PC-9 (cell line): Measurements from ENCODE around the gene C1orf21. TPM values are rescaled to one million over a fixed set of nuclear protein-coding genes. Genes with fewer than 3 reads are reported as not detected.
A peak's percentile ranks its signal among the peaks of the same experiment; 100 is the strongest.

Source experiments
- BruUV-seq: library from RNA; stranded (reverse); fragments of 400-500 nt; replicated peaks from 2 replicates; lab custom pipeline; 2021; lab: Mats Ljungman, UMichigan
- CTCF ChIA-PET: fragments of 300-600 bp; sonication (Branson Sonifier 250); formaldehyde crosslinking; loops from one replicate; lab custom pipeline; 2022; ENCODE audit warnings: antibody characterized with exemption; lab: Charles Lee
- POLR2A ChIA-PET: fragments of 300-600 bp; sonication (Branson Sonifier 250); formaldehyde crosslinking; loops from one replicate; lab custom pipeline; 2022; ENCODE audit warnings: antibody characterized with exemption; ENCODE audit not compliant: unreplicated experiment; lab: Charles Lee
- DNase-seq, 2 experiments: peaks; one replicate each; pipeline versions ENCODE4 v3.0.0 to v3.0.0-alpha.2; 2015 to 2022; ENCODE audit warnings: mixed read lengths in 1 of 2
- H2AFZ ChIP-seq: fragments of 200-600 bp; sonication (generic); 2 replicates; pipeline ENCODE4 v1.8.1; 2017; ENCODE audit warnings: antibody characterized with exemption
- H3F3A ChIP-seq: fragments of 200-600 bp; sonication (generic); 2 replicates; pipeline ENCODE4 v1.8.1; 2017; ENCODE audit warnings: antibody characterized with exemption, mild to moderate bottlenecking, low read depth; ENCODE audit not compliant: insufficient read depth
- H3K27ac ChIP-seq: fragments of 200-600 bp; sonication (generic); 2 replicates; pipeline ENCODE4 v1.6.1; 2016; ENCODE audit warnings: mixed run types
- H3K27me3 ChIP-seq: fragments of 200-600 bp; sonication (generic); 2 replicates; pipeline ENCODE4 v1.6.1; 2016; ENCODE audit warnings: low read depth, mixed run types; ENCODE audit not compliant: insufficient read depth
- H3K36me3 ChIP-seq: fragments of 200-600 bp; sonication (generic); 2 replicates; pipeline ENCODE4 v1.6.1; 2016; ENCODE audit warnings: low read depth, mixed run types
- H3K4me1 ChIP-seq: fragments of 200-600 bp; sonication (generic); replicated peaks from 2 replicates; pipeline ENCODE4 v1.6.1; 2016; ENCODE audit warnings: mixed run types; ENCODE audit not compliant: insufficient read depth
- H3K4me2 ChIP-seq: fragments of 200-600 bp; sonication (generic); 2 replicates; pipeline ENCODE4 v1.6.1; 2017; ENCODE audit warnings: mixed run types
- H3K4me3 ChIP-seq: fragments of 200-600 bp; sonication (generic); 2 replicates; pipeline ENCODE4 v1.6.1; 2016; ENCODE audit warnings: mixed run types
- H3K79me2 ChIP-seq: fragments of 200-600 bp; sonication (generic); 2 replicates; pipeline ENCODE4 v1.6.1; 2017; ENCODE audit warnings: low read depth, mixed run types
- H3K9me2 ChIP-seq: fragments of 200-600 bp; sonication (generic); 2 replicates; pipeline ENCODE4 v1.8.1; 2017; ENCODE audit warnings: mild to moderate bottlenecking; ENCODE audit not compliant: insufficient read depth
- H3K9me3 ChIP-seq: fragments of 200-600 bp; sonication (generic); 2 replicates; pipeline ENCODE4 v1.8.1; 2016; ENCODE audit warnings: low read depth; ENCODE audit not compliant: insufficient read depth
- H4K20me1 ChIP-seq: fragments of 200-600 bp; sonication (generic); 2 replicates; pipeline ENCODE4 v1.8.1; 2017; ENCODE audit not compliant: insufficient read depth
- CTCF ChIP-seq: fragments of 200-600 bp; sonication (generic); conservative IDR thresholded peaks from 2 replicates; pipeline ENCODE4 v1.6.1; 2017; ENCODE audit warnings: mixed run types, antibody characterized with exemption, mild to moderate bottlenecking, moderate library complexity
- EZH2 ChIP-seq: fragments of 200-600 bp; sonication (generic); IDR thresholded peaks from 2 replicates; pipeline ENCODE4 v1.8.0; 2017; ENCODE audit warnings: antibody characterized with exemption, low read depth
- intact Hi-C: fragments of 100-400 bp; cut with micrococcal nuclease; formaldehyde crosslinking; loops from one replicate; pipeline ENCODE4 v1.10.0; 2022; ENCODE audit not compliant: unreplicated experiment
- total RNA-seq: library from RNA; stranded (reverse); gene quantifications from 2 replicates; pipeline ENCODE4 v1.2.3, GENCODE V29; 2021

The C1orf21 gene
- total RNA-seq, 1 experiment from 2014 or later = 13.8 TPM

- no peaks in the 10 kb centered on the region for H3K36me3 ChIP-seq
- no peak overlapping the region for H3K4me3 ChIP-seq
- H3K4me2 ChIP-seq = no peak overlapping the region
- H3K9me2 ChIP-seq = no peaks in the 10 kb centered on the region
- ChIA-PET POLR2A (interaction anchor here (0.6 kb wide), 1 partner anchor 84 kb away, joined by 9 read pairs; no protein-coding TSS in a partner anchor), CTCF (no interaction called here)
- no TSS peak for BruUV-seq
- H3K9me3 ChIP-seq = no peaks in the 10 kb centered on the region
- no peaks in the 10 kb centered on the region for H3K79me2 ChIP-seq
- H3F3A ChIP-seq = no peaks in the 10 kb centered on the region
- no peaks in the 10 kb centered on the region for H3K4me1 ChIP-seq
- TF ChIP-seq EZH2 (no peak), CTCF (no peak)
- no peak overlapping the region for H3K27ac ChIP-seq
- H3K27me3 ChIP-seq = no peaks in the 10 kb centered on the region
- no peak overlapping the region for H2AFZ ChIP-seq
- DNase-seq = peak in 1 of 2 experiments; percentile 22
- no peaks in the 10 kb centered on the region for H4K20me1 ChIP-seq
- intact Hi-C loops = no loop called here
Observed at GRCh38 chr1:184513966-184514365, 127.1 kb downstream of the C1orf21 start.

GRCh38 chr1:184514447-184514846, 127.6 kb downstream of the C1orf21 start:
- Histone ChIP-seq H3K36me3 (no peaks in the 10 kb centered on the region), H3K79me2 (no peaks in the 10 kb centered on the region), H3K4me2 (no peak overlapping the region), H3K4me3 (no peak overlapping the region), H3K9me2 (no peaks in the 10 kb centered on the region), H4K20me1 (no peaks in the 10 kb centered on the region), H3K27me3 (no peaks in the 10 kb centered on the region), H2AFZ (no peak overlapping the region), H3K27ac (no peak overlapping the region), H3K9me3 (no peaks in the 10 kb centered on the region), H3F3A (no peaks in the 10 kb centered on the region), H3K4me1 (no peaks in the 10 kb centered on the region)
- CTCF ChIA-PET = no interaction called here
- BruUV-seq = no TSS peak
- DNase-seq = no peak
- intact Hi-C loops = no loop called here
- TF ChIP-seq EZH2 = no peak
- no peak for TF ChIP-seq CTCF
- POLR2A ChIA-PET = no interaction called here

- no TSS peak for BruUV-seq
- H3K79me2 ChIP-seq = no peaks in the 10 kb centered on the region
- H3K27ac ChIP-seq = no peak overlapping the region
- H3K36me3 ChIP-seq = no peaks in the 10 kb centered on the region
- no peak overlapping the region for H3K4me3 ChIP-seq
- no peaks in the 10 kb centered on the region for H3K9me3 ChIP-seq
- DNase-seq = no peak
- POLR2A ChIA-PET = no interaction called here
- H3K9me2 ChIP-seq = no peaks in the 10 kb centered on the region
- no peak overlapping the region for H2AFZ ChIP-seq
- CTCF ChIA-PET = no interaction called here
- no peaks in the 10 kb centered on the region for H3F3A ChIP-seq
- intact Hi-C loops = no loop called here
- H4K20me1 ChIP-seq = no peaks in the 10 kb centered on the region
- no peak overlapping the region for H3K4me2 ChIP-seq
- TF ChIP-seq CTCF (no peak), EZH2 (no peak)
- no peaks in the 10 kb centered on the region for H3K27me3 ChIP-seq
- H3K4me1 ChIP-seq = no peaks in the 10 kb centered on the region
Observed at GRCh38 chr1:184517130-184517529, 130.3 kb downstream of the C1orf21 start.
